Measurements from ENCODE around the gene PPP1R14B. TPM values are rescaled to one million over a fixed set of nuclear protein-coding genes. Genes with fewer than 3 reads are reported as not detected.

The PPP1R14B gene
- total RNA-seq, 1 donor from 2014 or later, result 95.0 TPM

DNA sequence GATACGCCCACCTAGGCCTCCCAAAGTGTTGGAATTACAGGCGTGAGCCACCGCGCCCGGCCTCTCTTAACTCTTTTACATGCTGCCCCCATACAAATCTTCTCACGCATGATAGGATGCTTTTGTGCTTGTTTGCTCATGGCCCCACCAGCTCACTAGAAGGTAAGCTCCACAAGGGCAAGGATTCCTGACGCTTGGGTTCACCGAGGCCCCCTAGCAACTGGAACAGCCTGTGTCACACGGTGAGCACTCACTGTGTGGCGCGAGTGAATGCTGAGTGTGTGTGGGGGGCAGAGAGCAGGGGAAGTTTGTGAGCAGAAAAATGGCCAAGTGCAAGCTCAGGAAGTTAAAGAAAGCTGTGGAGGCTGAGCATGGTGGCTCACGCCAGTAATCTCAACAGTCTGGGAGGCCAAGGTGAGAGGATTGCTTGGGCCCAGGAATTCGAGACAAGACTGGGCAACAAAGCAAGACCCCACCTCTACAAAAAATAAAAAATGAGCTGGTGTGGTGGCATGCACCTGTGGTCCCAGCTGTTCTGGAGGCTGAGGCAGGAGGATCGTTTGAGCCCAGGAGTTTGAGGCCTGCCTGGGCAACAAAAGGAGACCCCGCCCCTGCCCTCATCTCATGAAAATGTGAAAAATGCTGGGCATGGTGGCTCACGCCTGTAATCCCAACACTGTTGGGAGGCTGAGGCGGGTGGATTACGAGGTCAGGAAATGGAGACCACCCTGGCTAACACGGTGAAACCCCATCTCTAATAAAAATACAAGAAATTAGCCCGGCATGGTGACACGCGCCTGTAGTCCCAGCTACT, 35.4 kb upstream of the PPP1R14B start:
- Histone ChIP-seq H3K9ac (ENCODE audit: low read depth in 1 of 3, low read length in 3 of 3) (no peak overlapping the region), H3K27ac (ENCODE audit: low read depth, low read length) (no peak overlapping the region), H3K9me3 (ENCODE audit: control insufficient read depth in 3 of 3, low read length in 3 of 3) (no peaks in the 10 kb centered on the region), H3K4me3 (ENCODE audit: low read length in 3 of 3) (no peak overlapping the region), H3K36me3 (ENCODE audit: control insufficient read depth in 3 of 3, insufficient read depth in 3 of 3, low read length in 3 of 3) (peaks cover 13 to 16% (median 15%) of the 10 kb centered on the region in 3 donors), H3K4me1 (ENCODE audit: control insufficient read depth in 3 of 3, insufficient read depth in 3 of 3, low read length in 3 of 3) (peaks cover 27 to 31% (median 29%) of the 10 kb centered on the region in 3 donors), H3K27me3 (ENCODE audit: control insufficient read depth in 3 of 3, insufficient read depth in 3 of 3, low read length in 3 of 3) (no peaks in the 10 kb centered on the region)

- no peaks in the 10 kb centered on the region for H3K9me3 ChIP-seq (ENCODE audit: control insufficient read depth in 3 of 3, low read length in 3 of 3)
- H3K4me3 ChIP-seq (ENCODE audit: low read length in 3 of 3), result no peak overlapping the region
- H3K9ac ChIP-seq (ENCODE audit: low read depth in 1 of 3, low read length in 3 of 3), result peak overlapping the region in 1 of 3 donors; percentile 33
- H3K27me3 ChIP-seq (ENCODE audit: control insufficient read depth in 3 of 3, insufficient read depth in 3 of 3, low read length in 3 of 3), result no peaks in the 10 kb centered on the region
- no peak overlapping the region for H3K27ac ChIP-seq (ENCODE audit: low read depth, low read length)
- H3K4me1 ChIP-seq (ENCODE audit: control insufficient read depth in 3 of 3, insufficient read depth in 3 of 3, low read length in 3 of 3), result peaks cover 7 to 10% (median 9%) of the 10 kb centered on the region in 3 donors
- H3K36me3 ChIP-seq (ENCODE audit: control insufficient read depth in 3 of 3, insufficient read depth in 3 of 3, low read length in 3 of 3), result peaks cover 22 to 24% (median 23%) of the 10 kb centered on the region in 3 donors
These were observed 31.9 kb upstream of the PPP1R14B start for GRCh38 chr11:64278576-64279190.

GRCh38 chr11:64276653-64277431, 30.1 kb upstream of the PPP1R14B start:
- Histone ChIP-seq H3K36me3 (ENCODE audit: control insufficient read depth in 3 of 3, insufficient read depth in 3 of 3, low read length in 3 of 3) (peaks cover 17 to 29% (median 19%) of the 10 kb centered on the region in 3 donors), H3K4me1 (ENCODE audit: control insufficient read depth in 3 of 3, insufficient read depth in 3 of 3, low read length in 3 of 3) (peaks cover 4 to 8% (median 6%) of the 10 kb centered on the region in 3 donors)

DNA sequence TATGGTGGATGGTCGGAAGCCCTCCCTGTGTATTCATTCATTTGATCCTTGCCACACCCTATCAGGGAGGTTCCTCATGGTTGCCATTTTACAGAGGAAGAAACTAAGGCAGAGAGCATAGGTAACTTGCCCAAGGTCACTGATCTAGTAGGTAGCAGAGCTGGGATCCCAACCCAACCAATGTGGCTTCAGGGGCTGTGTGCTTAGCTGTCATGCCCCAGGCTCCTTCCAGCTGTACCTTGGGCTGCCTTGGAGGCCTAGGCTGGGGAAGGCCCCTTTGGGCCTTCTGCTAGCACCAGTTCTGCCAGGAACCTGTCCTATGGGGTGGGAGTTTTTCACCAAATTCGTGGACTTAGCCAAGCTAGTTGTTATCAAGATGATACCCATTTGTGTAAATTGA, 29.1 kb upstream of the PPP1R14B start:
- H3K4me1 ChIP-seq (ENCODE audit: control insufficient read depth in 3 of 3, insufficient read depth in 3 of 3, low read length in 3 of 3), result peaks cover 8 to 13% (median 8%) of the 10 kb centered on the region in 3 donors
- no peak overlapping the region for H3K4me3 ChIP-seq (ENCODE audit: low read length in 3 of 3)
- H3K9me3 ChIP-seq (ENCODE audit: control insufficient read depth in 3 of 3, low read length in 3 of 3), result no peaks in the 10 kb centered on the region
- H3K27me3 ChIP-seq (ENCODE audit: control insufficient read depth in 3 of 3, insufficient read depth in 3 of 3, low read length in 3 of 3), result no peaks in the 10 kb centered on the region
- no peak overlapping the region for H3K9ac ChIP-seq (ENCODE audit: low read depth in 1 of 3, low read length in 3 of 3)
- H3K36me3 ChIP-seq (ENCODE audit: control insufficient read depth in 3 of 3, insufficient read depth in 3 of 3, low read length in 3 of 3), result peaks cover 17 to 29% (median 19%) of the 10 kb centered on the region in 3 donors
- no peak overlapping the region for H3K27ac ChIP-seq (ENCODE audit: low read depth, low read length)

More at GRCh38 chr11:64276653-64277431, 30.1 kb upstream of the PPP1R14B start:
- H3K27me3 ChIP-seq (ENCODE audit: control insufficient read depth in 3 of 3, insufficient read depth in 3 of 3, low read length in 3 of 3), result no peaks in the 10 kb centered on the region
- peak overlapping the region in 1 of 3 donors; percentile 8 for H3K9ac ChIP-seq (ENCODE audit: low read depth in 1 of 3, low read length in 3 of 3)
- no peak overlapping the region for H3K4me3 ChIP-seq (ENCODE audit: low read length in 3 of 3)
- no peaks in the 10 kb centered on the region for H3K9me3 ChIP-seq (ENCODE audit: control insufficient read depth in 3 of 3, low read length in 3 of 3)
- no peak overlapping the region for H3K27ac ChIP-seq (ENCODE audit: low read depth, low read length)

DNA sequence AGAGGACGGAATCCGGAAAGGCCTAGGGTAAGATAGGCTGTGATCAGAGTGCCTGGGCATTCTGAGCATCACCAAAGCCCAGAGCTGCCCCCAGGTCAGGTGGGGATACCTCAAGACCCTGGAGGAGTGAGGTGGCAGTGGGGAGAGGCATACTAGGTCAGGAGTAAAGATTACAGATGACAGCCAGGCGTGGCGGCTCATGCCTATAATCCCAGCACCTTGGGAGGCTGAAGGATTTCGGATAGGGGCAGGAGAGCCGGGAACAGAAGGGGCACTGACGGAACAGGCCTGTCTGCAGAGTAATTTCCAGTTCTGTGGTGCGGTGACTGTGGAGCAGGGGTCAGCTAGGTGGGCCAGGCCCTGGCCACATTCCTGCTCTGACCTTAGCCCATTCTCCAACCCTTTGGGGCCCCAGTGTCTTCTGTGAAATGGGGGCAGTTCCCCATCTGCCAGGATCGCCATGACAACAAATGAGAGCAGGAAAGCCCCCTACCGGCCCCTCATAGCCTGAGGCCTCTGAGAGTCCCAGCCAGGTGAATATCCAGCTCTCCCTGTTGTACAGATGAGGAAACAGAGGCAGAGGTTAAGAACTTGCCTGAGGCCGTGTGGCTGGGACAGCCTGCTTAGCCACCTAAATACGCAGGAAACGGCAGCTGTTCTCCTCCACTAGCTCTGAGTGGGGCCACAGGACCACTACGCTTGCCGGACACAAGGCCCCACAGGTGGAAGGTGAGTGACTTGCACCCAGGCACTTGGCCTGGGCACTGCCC, 28.5 kb upstream of the PPP1R14B start:
- Histone ChIP-seq H3K9ac (ENCODE audit: low read depth in 1 of 3, low read length in 3 of 3) (peak overlapping the region in 1 of 3 donors; percentile 5), H3K9me3 (ENCODE audit: control insufficient read depth in 3 of 3, low read length in 3 of 3) (no peaks in the 10 kb centered on the region), H3K27me3 (ENCODE audit: control insufficient read depth in 3 of 3, insufficient read depth in 3 of 3, low read length in 3 of 3) (no peaks in the 10 kb centered on the region), H3K4me1 (ENCODE audit: control insufficient read depth in 3 of 3, insufficient read depth in 3 of 3, low read length in 3 of 3) (peaks cover 8 to 16% (median 10%) of the 10 kb centered on the region in 3 donors), H3K27ac (ENCODE audit: low read depth, low read length) (no peak overlapping the region), H3K36me3 (ENCODE audit: control insufficient read depth in 3 of 3, insufficient read depth in 3 of 3, low read length in 3 of 3) (peaks cover 17 to 29% (median 19%) of the 10 kb centered on the region in 3 donors), H3K4me3 (ENCODE audit: low read length in 3 of 3) (no peak overlapping the region)

- H3K9ac ChIP-seq (ENCODE audit: low read depth in 1 of 3, low read length in 3 of 3), result peak overlapping the region; percentile 95 to 96 (median 96)
- peak overlapping the region; percentile 96 for H3K27ac ChIP-seq (ENCODE audit: low read depth, low read length)
- peak overlapping the region; percentile 98 to 99 (median 98) for H3K4me3 ChIP-seq (ENCODE audit: low read length in 3 of 3)
- H3K4me1 ChIP-seq (ENCODE audit: control insufficient read depth in 3 of 3, insufficient read depth in 3 of 3, low read length in 3 of 3), result peaks cover 24 to 34% (median 32%) of the 10 kb centered on the region in 3 donors
- peaks cover 9 to 19% (median 13%) of the 10 kb centered on the region in 3 donors for H3K36me3 ChIP-seq (ENCODE audit: control insufficient read depth in 3 of 3, insufficient read depth in 3 of 3, low read length in 3 of 3)
- no peaks in the 10 kb centered on the region for H3K27me3 ChIP-seq (ENCODE audit: control insufficient read depth in 3 of 3, insufficient read depth in 3 of 3, low read length in 3 of 3)
- H3K9me3 ChIP-seq (ENCODE audit: control insufficient read depth in 3 of 3, low read length in 3 of 3), result no peaks in the 10 kb centered on the region
These were observed 22.9 kb upstream of the PPP1R14B start for GRCh38 chr11:64269540-64270220.

DNA sequence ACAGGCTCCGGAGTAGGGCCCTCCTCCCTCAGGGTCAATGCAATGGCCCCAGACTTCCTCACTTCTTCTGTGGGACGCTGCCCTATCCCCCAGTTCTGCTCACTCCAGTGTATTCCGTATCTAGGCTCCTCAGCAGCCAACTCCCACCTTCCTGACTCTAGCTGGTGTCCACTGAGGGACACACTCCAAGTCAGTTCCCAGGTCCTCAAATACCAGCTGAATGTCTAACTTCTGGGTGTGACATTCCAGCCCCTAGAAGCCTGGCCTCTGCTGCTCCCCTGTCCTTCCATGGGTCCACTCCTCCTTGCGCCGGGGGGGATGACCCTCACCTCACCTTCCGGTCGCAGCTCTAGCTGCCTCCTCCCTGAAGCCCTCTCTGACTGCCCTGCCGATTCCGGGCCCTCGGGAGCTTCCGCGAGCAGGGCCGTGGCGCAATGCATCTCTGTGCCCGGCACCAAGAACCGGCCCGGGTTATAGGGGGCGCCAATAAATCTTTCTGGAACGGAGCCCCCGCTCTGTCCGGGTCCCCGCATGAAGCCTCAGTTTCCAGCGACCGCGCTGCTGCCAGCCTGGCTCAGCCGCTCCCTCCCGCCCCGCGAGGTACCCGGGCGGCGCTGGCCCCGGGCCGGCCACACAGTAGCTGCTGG, 22.3 kb upstream of the PPP1R14B start:
- peaks cover 9 to 19% (median 16%) of the 10 kb centered on the region in 3 donors for H3K36me3 ChIP-seq (ENCODE audit: control insufficient read depth in 3 of 3, insufficient read depth in 3 of 3, low read length in 3 of 3)
- H3K27ac ChIP-seq (ENCODE audit: low read depth, low read length), result peak overlapping the region; percentile 96
- no peaks in the 10 kb centered on the region for H3K9me3 ChIP-seq (ENCODE audit: control insufficient read depth in 3 of 3, low read length in 3 of 3)
- H3K4me3 ChIP-seq (ENCODE audit: low read length in 3 of 3), result peak overlapping the region; percentile 78 to 84 (median 80)
- H3K27me3 ChIP-seq (ENCODE audit: control insufficient read depth in 3 of 3, insufficient read depth in 3 of 3, low read length in 3 of 3), result no peaks in the 10 kb centered on the region
- peaks cover 24 to 34% (median 32%) of the 10 kb centered on the region in 3 donors for H3K4me1 ChIP-seq (ENCODE audit: control insufficient read depth in 3 of 3, insufficient read depth in 3 of 3, low read length in 3 of 3)
- peak overlapping the region; percentile 87 to 91 (median 90) for H3K9ac ChIP-seq (ENCODE audit: low read depth in 1 of 3, low read length in 3 of 3)

DNA sequence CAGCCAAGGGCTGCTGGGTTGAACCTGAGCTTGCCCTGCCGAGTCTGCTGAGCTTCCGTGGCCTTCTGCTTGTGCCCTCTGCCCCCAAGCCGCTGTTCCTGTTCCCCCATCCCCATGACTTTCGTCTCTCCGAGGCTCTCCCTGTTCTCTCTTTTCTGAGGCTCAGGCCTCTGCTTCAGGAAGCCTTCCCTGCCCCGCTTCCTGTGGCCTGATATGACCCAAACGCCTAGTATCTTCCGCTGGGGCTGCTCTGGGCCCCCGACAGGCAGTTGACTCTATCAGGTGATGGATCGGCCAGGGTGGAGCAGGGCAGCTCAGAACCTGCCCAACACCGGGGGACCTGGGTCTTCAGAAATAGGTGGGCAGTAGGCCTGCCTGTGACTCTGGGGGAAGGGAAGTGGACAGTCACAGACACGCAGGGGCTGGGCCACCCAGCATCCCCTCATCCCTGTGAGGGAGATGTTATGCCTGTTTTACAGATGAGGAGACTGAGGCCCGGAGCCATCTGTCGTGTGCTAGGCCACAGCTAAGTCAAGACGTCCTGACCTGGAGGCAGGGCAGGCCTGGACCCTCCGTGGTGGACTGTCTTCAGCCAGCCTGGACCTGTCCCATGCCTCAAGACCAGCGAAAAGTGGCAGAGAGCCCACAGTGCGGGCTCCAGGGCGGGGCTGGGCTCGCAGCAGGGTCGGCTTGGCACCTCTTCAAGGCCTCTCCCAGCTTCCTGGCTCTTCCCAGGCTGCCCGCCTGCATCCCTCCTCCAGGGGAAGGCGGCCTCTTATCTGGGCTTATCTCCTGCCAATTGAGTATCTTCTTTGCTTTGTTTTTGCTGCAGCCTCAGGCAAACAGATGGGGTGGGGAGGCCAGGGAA, 21.5 kb upstream of the PPP1R14B start:
- H3K4me1 ChIP-seq (ENCODE audit: control insufficient read depth in 3 of 3, insufficient read depth in 3 of 3, low read length in 3 of 3), result peaks cover 24 to 34% (median 32%) of the 10 kb centered on the region in 3 donors
- H3K27ac ChIP-seq (ENCODE audit: low read depth, low read length), result peak overlapping the region; percentile 96
- H3K9ac ChIP-seq (ENCODE audit: low read depth in 1 of 3, low read length in 3 of 3), result peak overlapping the region; percentile 87 to 91 (median 90)

More for the DNA sequence above, 21.5 kb upstream of the PPP1R14B start:
- Histone ChIP-seq H3K4me3 (ENCODE audit: low read length in 3 of 3) (peak overlapping the region; percentile 78 to 84 (median 80)), H3K36me3 (ENCODE audit: control insufficient read depth in 3 of 3, insufficient read depth in 3 of 3, low read length in 3 of 3) (peaks cover 13 to 23% (median 19%) of the 10 kb centered on the region in 3 donors), H3K27me3 (ENCODE audit: control insufficient read depth in 3 of 3, insufficient read depth in 3 of 3, low read length in 3 of 3) (no peaks in the 10 kb centered on the region), H3K9me3 (ENCODE audit: control insufficient read depth in 3 of 3, low read length in 3 of 3) (no peaks in the 10 kb centered on the region)
